Measurements from ENCODE around the gene MRPS30.

MRPS30 gene

DNA sequence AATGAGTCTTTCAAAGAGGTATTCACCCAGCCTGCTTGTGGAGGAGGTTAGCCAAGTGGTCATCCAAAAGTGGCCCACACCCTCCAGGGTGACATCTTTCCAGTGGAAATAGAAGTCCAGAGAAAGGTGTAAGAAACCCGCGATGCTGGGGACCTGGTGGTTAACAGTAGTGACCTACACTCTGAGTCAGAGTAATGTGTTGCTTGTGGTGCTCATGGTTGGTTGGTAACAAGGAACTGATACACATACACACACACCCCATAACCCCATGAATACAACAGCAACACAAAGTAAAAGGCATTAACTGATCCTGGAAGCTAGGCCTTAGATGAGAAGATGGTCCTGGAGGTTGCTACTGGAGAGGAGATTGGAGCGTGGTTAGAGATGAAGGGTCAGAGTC lies 26.9 kb downstream of the MRPS30 start:
- Histone ChIP-seq H3K4me2 (no peak overlapping the region), H3K4me3 (no peak overlapping the region), H3K36me3 (peaks cover 3 to 17% (median 11%) of the 10 kb centered on the region in 11 experiments; a peak in 10 of 22 replicates), H4K20me1 (no peaks in the 10 kb centered on the region), H3K9me3 (replicated peaks in 1 of 11) (peaks cover 20 to 26% (median 24%) of the 10 kb centered on the region in 11 experiments), H3K27me3 (no peaks in the 10 kb centered on the region), H3K9ac (no peak overlapping the region), H3K4me1 (no peaks in the 10 kb centered on the region), H3K27ac (no peak overlapping the region)
- no peak for TF ChIP-seq Cebpa-rat (IDR thresholded peaks at IDR 0.05)

GRCh38 chr5:44839018-44839681 lies 30.4 kb downstream of the MRPS30 start:
- no peaks in the 10 kb centered on the region for H4K20me1 ChIP-seq
- H3K9ac ChIP-seq: no peak overlapping the region
- no peaks in the 10 kb centered on the region for H3K4me1 ChIP-seq
- H3K36me3 ChIP-seq: peaks cover 3 to 17% (median 11%) of the 10 kb centered on the region in 11 experiments; a peak in 10 of 22 replicates
- no peak overlapping the region for H3K27ac ChIP-seq
- H3K4me3 ChIP-seq: no peak overlapping the region; a peak in 1 of 20 replicates
- H3K27me3 ChIP-seq: no peaks in the 10 kb centered on the region
- H3K9me3 ChIP-seq (replicated peaks in 1 of 11): peaks cover 20 to 26% (median 24%) of the 10 kb centered on the region in 11 experiments
- no peak overlapping the region for H3K4me2 ChIP-seq
- TF ChIP-seq Cebpa-rat (IDR thresholded peaks at IDR 0.05): no peak

GRCh38 chr5:44842496-44843282 lies 33.9 kb downstream of the MRPS30 start:
- H3K4me1 ChIP-seq: peaks cover 0 to 8% (median 0%) of the 10 kb centered on the region in 10 experiments; a peak in 8 of 20 replicates
- H3K36me3 ChIP-seq: peaks cover 0 to 17% (median 11%) of the 10 kb centered on the region in 11 experiments; a peak in 10 of 22 replicates
- H3K4me3 ChIP-seq: no peak overlapping the region
- H3K4me2 ChIP-seq: no peak overlapping the region
- no peak overlapping the region for H3K9ac ChIP-seq
- TF ChIP-seq Cebpa-rat (IDR thresholded peaks at IDR 0.05): no peak
- no peak overlapping the region for H3K27ac ChIP-seq
- no peaks in the 10 kb centered on the region for H3K27me3 ChIP-seq
- H4K20me1 ChIP-seq: no peaks in the 10 kb centered on the region
- H3K9me3 ChIP-seq (replicated peaks in 1 of 11): peaks cover 20 to 26% (median 24%) of the 10 kb centered on the region in 11 experiments

GRCh38 chr5:44844744-44845143 lies 36.0 kb downstream of the MRPS30 start:
- no peak for TF ChIP-seq Cebpa-rat (IDR thresholded peaks at IDR 0.05)
- H4K20me1 ChIP-seq: no peaks in the 10 kb centered on the region
- no peak overlapping the region for H3K27ac ChIP-seq

GRCh38 chr5:44845777-44846176 lies 37.0 kb downstream of the MRPS30 start:
- no peak overlapping the region for H3K9ac ChIP-seq
- no peak overlapping the region for H3K4me3 ChIP-seq
- no peak for TF ChIP-seq Cebpa-rat (IDR thresholded peaks at IDR 0.05)
- no peaks in the 10 kb centered on the region for H4K20me1 ChIP-seq
- H3K4me2 ChIP-seq: peak overlapping the region in 2 of 11 experiments; percentile 1 to 18; a peak in 1 of 22 replicates
- no peaks in the 10 kb centered on the region for H3K9me3 ChIP-seq (replicated peaks in 1 of 11)
- no peaks in the 10 kb centered on the region for H3K36me3 ChIP-seq
- H3K4me1 ChIP-seq: peaks cover 0 to 8% (median 0%) of the 10 kb centered on the region in 10 experiments; a peak in 8 of 20 replicates
- H3K27me3 ChIP-seq: no peaks in the 10 kb centered on the region
- H3K27ac ChIP-seq: no peak overlapping the region

More at GRCh38 chr5:44844744-44845143, 36.0 kb downstream of the MRPS30 start:
- Histone ChIP-seq H3K27me3 (no peaks in the 10 kb centered on the region), H3K9me3 (replicated peaks in 1 of 11) (peaks cover 2 to 6% (median 5%) of the 10 kb centered on the region in 11 experiments; a peak in 19 of 22 replicates), H3K9ac (no peak overlapping the region), H3K4me2 (no peak overlapping the region), H3K36me3 (peaks cover 0 to 4% (median 0%) of the 10 kb centered on the region in 11 experiments; a peak in 4 of 22 replicates), H3K4me3 (no peak overlapping the region), H3K4me1 (peaks cover 0 to 8% (median 0%) of the 10 kb centered on the region in 10 experiments; a peak in 8 of 20 replicates)

GRCh38 chr5:44847206-44847852 lies 38.6 kb downstream of the MRPS30 start:
- Histone ChIP-seq H3K27me3 (no peaks in the 10 kb centered on the region), H3K4me1 (peaks cover 0 to 8% (median 0%) of the 10 kb centered on the region in 10 experiments; a peak in 8 of 20 replicates), H4K20me1 (no peaks in the 10 kb centered on the region), H3K4me2 (no peak overlapping the region), H3K36me3 (no peaks in the 10 kb centered on the region), H3K9me3 (replicated peaks in 1 of 11) (no peaks in the 10 kb centered on the region), H3K9ac (no peak overlapping the region), H3K27ac (no peak overlapping the region), H3K4me3 (no peak overlapping the region)
- TF ChIP-seq Cebpa-rat (IDR thresholded peaks at IDR 0.05): no peak

DNA sequence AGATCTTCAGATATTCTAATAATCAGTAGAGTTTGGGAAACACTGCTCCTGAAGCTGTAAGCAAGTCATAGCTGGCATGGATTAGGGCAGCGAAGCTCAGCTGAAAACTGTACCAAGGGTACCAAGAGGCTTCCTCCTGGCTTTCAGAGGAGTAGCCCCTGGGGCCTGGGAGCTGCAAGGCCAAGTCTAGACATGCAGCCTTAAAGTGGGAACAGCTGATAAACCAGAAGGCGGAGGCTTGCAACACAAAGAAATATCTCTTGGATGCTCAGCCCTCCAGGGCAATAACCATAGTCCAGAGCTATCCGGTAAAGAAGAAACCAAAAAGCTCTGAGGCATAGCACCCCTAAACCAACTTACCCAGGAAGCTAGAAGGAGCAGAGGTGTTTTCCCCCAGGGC lies 51.5 kb downstream of the MRPS30 start:
- H3K4me3 ChIP-seq: no peak overlapping the region
- H3K27ac ChIP-seq: no peak overlapping the region
- TF ChIP-seq Cebpa-rat (IDR thresholded peaks at IDR 0.05): no peak
- H3K9me3 ChIP-seq (replicated peaks in 1 of 11): no peaks in the 10 kb centered on the region
- no peaks in the 10 kb centered on the region for H4K20me1 ChIP-seq
- no peaks in the 10 kb centered on the region for H3K27me3 ChIP-seq
- H3K4me1 ChIP-seq: no peaks in the 10 kb centered on the region
- H3K36me3 ChIP-seq: no peaks in the 10 kb centered on the region
- H3K9ac ChIP-seq: no peak overlapping the region
- no peak overlapping the region for H3K4me2 ChIP-seq

- Histone ChIP-seq H3K27me3 (no peaks in the 10 kb centered on the region), H3K4me2 (no peak overlapping the region), H3K27ac (no peak overlapping the region)
Measured at GRCh38 chr5:44862808-44863207, 54.1 kb downstream of the MRPS30 start.

More at GRCh38 chr5:44862808-44863207, 54.1 kb downstream of the MRPS30 start:
- Histone ChIP-seq H3K4me3 (no peak overlapping the region), H4K20me1 (no peaks in the 10 kb centered on the region), H3K36me3 (no peaks in the 10 kb centered on the region), H3K9ac (no peak overlapping the region), H3K4me1 (no peaks in the 10 kb centered on the region), H3K9me3 (replicated peaks in 1 of 11) (no peaks in the 10 kb centered on the region)
- no peak for TF ChIP-seq Cebpa-rat (IDR thresholded peaks at IDR 0.05)

Measured in BLaER1 treated with 17β-estradiol and CSF1 and Interleukin-3, amounts not matched to agents 10 nM and 100 nM (cell line).